HL-60 (cell line): Measurements from ENCODE around the gene KCTD16.

Experiments
- DNase-seq, 2 experiments: peaks; one replicate each; pipeline ENCODE4 v3.0.0-alpha.2; 2010 to 2020; ENCODE audit warnings: low read depth in 1 of 2, low spot score in 1 of 2
- H3K27ac ChIP-seq: fragments of 250-450 bp; sonication (Bioruptor Pico); replicated peaks from 2 replicates; pipeline ENCODE4 v1.5.1; 2020; ENCODE audit warnings: mild to moderate bottlenecking, moderate library complexity
- H3K27me3 ChIP-seq: fragments of 250-450 bp; sonication (Bioruptor Pico); 2 replicates; pipeline ENCODE4 v1.5.1; 2021; ENCODE audit warnings: mild to moderate bottlenecking, moderate library complexity; ENCODE audit not compliant: insufficient read depth, poor library complexity, severe bottlenecking
- H3K4me3 ChIP-seq: replicated peaks from 2 replicates; pipeline ENCODE4 v1.5.1; 2011; ENCODE audit warnings: mild to moderate bottlenecking, control low read depth, low read length; ENCODE audit not compliant: insufficient read depth
- GABPA ChIP-seq: IDR thresholded peaks from 2 replicates; pipeline ENCODE4 v1.6.1; 2012; ENCODE audit warnings: low read depth
- POLR2AphosphoS5 ChIP-seq: IDR thresholded peaks from 2 replicates; pipeline ENCODE4 v1.6.1; 2012; ENCODE audit warnings: low read depth
- SPI1 ChIP-seq: IDR thresholded peaks from 2 replicates; pipeline ENCODE4 v1.6.1; 2012; ENCODE audit warnings: low read depth, mild to moderate bottlenecking, borderline replicate concordance
- TF ChIP-seq, protein P1 (sequence below): IDR thresholded peaks from one replicate; pipeline ENCODE4 v1.5.1; 2011; ENCODE audit warnings: low read length, control low read depth, inconsistent platforms; ENCODE audit not compliant: insufficient read depth
- TF ChIP-seq, protein P2 (sequence below): IDR thresholded peaks from 2 replicates; pipeline ENCODE4 v1.6.1; 2012; ENCODE audit warnings: low read depth; ENCODE audit not compliant: insufficient replicate concordance

The KCTD16 gene

DNA sequence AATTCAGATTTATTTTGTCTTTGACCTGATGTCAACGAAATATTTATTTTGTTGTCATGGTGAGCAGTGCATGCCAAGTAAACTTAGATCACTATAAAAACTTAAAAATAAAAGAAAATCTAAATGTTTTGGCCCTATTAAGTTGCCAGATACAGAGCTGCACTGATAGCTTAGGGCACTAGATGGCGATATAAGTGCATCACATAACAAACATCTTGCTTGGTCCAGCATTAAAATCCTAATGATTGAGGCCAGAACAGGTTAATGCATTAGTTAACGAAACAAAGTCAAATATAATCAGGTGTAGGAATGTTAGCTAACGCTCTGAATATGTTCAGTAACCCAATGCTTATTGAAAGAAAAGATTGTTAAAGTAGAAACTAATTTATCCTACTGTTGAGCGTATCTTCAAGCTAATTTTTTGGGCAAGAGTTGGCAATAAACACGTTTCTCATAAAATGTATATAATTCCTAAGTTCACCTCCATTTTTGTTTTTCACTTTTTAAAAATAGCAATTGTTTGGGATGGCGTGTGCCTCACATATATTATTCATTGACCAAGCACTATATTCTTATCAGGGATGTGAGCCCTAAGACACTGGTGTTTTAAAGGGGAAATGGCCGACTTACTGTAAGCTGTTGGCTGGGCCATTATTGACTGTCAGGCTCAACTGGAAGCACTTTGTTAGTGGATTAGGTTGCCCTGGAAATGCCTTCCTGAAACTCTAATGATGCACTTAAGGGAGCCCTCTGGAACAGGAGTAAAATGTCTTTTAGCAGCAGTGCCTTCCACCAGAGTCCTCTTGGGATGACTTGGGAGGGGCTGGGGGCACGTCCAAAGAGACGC lies 33.3 kb downstream of the KCTD16 start:
- no peak overlapping the region for H3K27ac ChIP-seq
- no peak overlapping the region for H3K4me3 ChIP-seq
- no peak for TF ChIP-seq SPI1
- TF ChIP-seq, protein P1, sequence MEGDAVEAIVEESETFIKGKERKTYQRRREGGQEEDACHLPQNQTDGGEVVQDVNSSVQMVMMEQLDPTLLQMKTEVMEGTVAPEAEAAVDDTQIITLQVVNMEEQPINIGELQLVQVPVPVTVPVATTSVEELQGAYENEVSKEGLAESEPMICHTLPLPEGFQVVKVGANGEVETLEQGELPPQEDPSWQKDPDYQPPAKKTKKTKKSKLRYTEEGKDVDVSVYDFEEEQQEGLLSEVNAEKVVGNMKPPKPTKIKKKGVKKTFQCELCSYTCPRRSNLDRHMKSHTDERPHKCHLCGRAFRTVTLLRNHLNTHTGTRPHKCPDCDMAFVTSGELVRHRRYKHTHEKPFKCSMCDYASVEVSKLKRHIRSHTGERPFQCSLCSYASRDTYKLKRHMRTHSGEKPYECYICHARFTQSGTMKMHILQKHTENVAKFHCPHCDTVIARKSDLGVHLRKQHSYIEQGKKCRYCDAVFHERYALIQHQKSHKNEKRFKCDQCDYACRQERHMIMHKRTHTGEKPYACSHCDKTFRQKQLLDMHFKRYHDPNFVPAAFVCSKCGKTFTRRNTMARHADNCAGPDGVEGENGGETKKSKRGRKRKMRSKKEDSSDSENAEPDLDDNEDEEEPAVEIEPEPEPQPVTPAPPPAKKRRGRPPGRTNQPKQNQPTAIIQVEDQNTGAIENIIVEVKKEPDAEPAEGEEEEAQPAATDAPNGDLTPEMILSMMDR, result peak; percentile 91
- H3K27me3 ChIP-seq, result peaks cover 25% of the 10 kb centered on the region
- peak in 1 of 2 experiments; percentile 39 for DNase-seq

DNA sequence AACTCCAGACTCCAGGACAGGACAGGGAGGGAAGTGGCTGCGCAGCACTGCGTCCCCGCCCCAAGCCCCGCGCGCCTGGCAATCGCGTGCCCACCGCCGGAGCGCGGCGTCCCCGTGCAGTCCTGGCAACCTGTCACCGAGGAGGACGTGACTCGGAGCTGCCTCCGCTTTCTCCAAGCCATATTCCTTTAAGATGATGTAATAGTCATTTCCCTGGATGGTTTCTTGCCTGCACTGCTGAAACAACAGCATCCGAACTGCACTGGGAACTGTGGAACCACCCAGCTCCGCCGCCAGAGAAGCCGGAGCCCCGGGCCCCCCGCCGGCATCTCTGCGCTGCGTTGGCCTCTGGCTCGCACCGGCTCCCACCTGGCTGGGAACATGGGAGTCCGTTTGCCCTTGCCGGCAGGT lies 34.5 kb downstream of the KCTD16 start:
- Histone ChIP-seq H3K4me3 (no peak overlapping the region), H3K27ac (no peak overlapping the region), H3K27me3 (peaks cover 25% of the 10 kb centered on the region)
- TF ChIP-seq SPI1 (no peak), GABPA (no peak), POLR2AphosphoS5 (no peak)
- TF ChIP-seq, protein P2, sequence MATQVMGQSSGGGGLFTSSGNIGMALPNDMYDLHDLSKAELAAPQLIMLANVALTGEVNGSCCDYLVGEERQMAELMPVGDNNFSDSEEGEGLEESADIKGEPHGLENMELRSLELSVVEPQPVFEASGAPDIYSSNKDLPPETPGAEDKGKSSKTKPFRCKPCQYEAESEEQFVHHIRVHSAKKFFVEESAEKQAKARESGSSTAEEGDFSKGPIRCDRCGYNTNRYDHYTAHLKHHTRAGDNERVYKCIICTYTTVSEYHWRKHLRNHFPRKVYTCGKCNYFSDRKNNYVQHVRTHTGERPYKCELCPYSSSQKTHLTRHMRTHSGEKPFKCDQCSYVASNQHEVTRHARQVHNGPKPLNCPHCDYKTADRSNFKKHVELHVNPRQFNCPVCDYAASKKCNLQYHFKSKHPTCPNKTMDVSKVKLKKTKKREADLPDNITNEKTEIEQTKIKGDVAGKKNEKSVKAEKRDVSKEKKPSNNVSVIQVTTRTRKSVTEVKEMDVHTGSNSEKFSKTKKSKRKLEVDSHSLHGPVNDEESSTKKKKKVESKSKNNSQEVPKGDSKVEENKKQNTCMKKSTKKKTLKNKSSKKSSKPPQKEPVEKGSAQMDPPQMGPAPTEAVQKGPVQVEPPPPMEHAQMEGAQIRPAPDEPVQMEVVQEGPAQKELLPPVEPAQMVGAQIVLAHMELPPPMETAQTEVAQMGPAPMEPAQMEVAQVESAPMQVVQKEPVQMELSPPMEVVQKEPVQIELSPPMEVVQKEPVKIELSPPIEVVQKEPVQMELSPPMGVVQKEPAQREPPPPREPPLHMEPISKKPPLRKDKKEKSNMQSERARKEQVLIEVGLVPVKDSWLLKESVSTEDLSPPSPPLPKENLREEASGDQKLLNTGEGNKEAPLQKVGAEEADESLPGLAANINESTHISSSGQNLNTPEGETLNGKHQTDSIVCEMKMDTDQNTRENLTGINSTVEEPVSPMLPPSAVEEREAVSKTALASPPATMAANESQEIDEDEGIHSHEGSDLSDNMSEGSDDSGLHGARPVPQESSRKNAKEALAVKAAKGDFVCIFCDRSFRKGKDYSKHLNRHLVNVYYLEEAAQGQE, result no peak
- TF ChIP-seq, protein P1, result no peak
- DNase-seq, result no peak

DNA sequence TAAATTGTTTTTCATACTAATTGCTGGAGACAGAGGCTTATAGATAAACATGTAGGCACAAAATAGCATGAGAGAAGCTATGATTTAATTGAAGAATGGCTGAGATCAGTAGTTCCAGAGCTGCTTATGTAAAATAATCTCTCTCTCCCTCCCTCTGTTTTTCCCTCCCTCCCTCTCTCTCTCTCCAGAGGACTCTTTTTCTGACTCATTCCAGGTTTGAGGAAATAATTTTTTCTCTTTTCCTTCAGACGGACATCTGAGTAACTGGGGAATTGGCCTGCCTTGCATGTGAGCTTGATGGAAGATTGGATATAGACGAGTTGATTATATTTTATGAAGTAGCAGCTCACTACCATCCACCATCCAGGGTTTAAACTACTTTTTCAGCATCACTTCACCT lies 35.5 kb downstream of the KCTD16 start:
- no peak for DNase-seq
- Histone ChIP-seq H3K27me3 (peaks cover 28% of the 10 kb centered on the region), H3K27ac (no peak overlapping the region), H3K4me3 (no peak overlapping the region)
- no peak for TF ChIP-seq SPI1
- no peak for TF ChIP-seq GABPA
- no peak for TF ChIP-seq POLR2AphosphoS5
- TF ChIP-seq, protein P2, result no peak
- TF ChIP-seq, protein P1, result no peak
